ENCODE results near the gene FZD10.

The FZD10 gene

DNA sequence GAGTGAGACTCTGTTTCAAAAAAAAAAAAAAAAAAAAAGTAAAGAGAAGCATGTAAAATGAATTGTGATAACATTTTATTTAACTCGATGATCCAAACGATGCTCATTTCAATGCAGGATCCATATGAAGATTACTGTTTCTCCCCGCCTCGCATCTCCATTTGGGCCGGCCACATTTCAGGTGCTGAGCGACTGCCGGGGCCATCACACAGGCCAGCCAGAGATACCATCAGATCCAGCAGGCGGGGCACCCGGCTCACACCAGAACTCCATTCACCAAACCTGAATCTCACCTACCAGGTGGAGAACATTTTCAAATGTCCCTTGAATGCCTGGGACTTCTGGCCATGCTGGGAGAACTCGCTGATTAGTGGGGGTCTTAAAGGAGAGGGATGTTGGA is 18.0 kb upstream of the FZD10 start:
- FAIRE-seq (no peak), DNase-seq (ENCODE audit: insufficient read length) (no peak)
- TF ChIP-seq POLR2A (IDR thresholded peaks at IDR 0.05; ENCODE audit: low read depth, low read length) (no peak), TAF1 (IDR thresholded peaks at IDR 0.05; ENCODE audit: borderline replicate concordance, low read depth, low read length) (no peak), POLR2AphosphoS5 (IDR thresholded peaks at IDR 0.05; ENCODE audit: low read depth, low read length) (no peak)

DNA sequence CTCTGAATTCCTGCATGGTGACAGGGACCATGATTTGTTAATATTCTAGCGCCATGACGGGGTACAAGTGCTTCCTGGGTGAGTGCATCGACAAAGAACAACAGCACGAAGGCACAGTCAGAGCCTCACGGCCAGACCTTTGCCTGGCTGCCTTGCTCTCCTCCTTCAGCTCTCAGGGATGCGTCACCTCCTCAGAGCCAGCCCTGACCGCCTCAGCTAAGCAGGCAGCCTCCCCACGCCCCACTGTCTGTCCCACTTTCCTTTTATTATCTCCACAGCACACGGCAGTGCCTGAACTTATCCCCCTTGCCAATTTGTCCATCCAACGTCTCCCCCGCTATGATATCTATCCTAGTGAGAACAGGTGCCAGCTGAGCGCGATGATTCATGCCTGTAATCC is 16.5 kb upstream of the FZD10 start:
- no peak for DNase-seq (ENCODE audit: insufficient read length)
- FAIRE-seq: no peak
- TF ChIP-seq POLR2AphosphoS5 (IDR thresholded peaks at IDR 0.05; ENCODE audit: low read depth, low read length) (no peak), TAF1 (IDR thresholded peaks at IDR 0.05; ENCODE audit: borderline replicate concordance, low read depth, low read length) (no peak), POLR2A (IDR thresholded peaks at IDR 0.05; ENCODE audit: low read depth, low read length) (no peak)

DNA sequence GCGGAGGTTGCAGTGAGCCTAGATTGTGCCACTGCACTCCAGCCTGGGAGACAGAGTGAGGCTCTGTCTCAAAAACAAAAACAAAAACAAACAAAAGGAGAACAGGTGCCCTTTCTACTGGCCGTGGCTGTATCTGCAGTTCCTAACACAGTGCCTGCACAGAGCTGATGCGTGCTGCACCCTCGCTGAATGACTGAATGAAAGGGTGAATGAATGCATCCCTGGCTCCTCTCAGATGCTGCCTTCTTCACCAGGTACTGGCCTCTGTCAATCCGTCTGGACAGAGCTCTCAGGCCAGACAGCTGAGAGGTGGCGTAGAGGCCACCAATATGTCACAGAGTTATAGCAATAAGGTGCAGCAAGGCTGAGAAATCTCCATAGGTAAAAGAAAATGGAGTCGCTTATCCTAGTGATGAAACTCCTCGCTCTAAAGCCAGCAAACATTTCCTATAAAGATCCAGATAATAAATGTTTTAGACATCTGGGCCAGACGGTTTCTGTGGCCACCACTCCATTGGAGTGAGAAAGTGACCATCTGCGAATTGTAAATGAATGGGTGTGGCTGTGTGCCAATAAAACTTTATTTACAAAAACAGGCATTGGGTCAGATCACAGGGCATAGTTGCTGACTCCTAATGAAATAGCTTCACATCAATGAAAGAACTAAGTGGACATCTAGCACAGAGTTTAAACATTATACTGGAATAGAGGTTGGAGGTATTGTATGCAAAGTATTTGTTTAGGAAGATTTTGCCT is 15.9 kb upstream of the FZD10 start:
- DNase-seq (ENCODE audit: insufficient read length): no peak
- no peak for FAIRE-seq
- TF ChIP-seq TAF1 (IDR thresholded peaks at IDR 0.05; ENCODE audit: borderline replicate concordance, low read depth, low read length): no peak
- TF ChIP-seq POLR2AphosphoS5 (IDR thresholded peaks at IDR 0.05; ENCODE audit: low read depth, low read length): no peak
- TF ChIP-seq POLR2A (IDR thresholded peaks at IDR 0.05; ENCODE audit: low read depth, low read length): no peak

DNA sequence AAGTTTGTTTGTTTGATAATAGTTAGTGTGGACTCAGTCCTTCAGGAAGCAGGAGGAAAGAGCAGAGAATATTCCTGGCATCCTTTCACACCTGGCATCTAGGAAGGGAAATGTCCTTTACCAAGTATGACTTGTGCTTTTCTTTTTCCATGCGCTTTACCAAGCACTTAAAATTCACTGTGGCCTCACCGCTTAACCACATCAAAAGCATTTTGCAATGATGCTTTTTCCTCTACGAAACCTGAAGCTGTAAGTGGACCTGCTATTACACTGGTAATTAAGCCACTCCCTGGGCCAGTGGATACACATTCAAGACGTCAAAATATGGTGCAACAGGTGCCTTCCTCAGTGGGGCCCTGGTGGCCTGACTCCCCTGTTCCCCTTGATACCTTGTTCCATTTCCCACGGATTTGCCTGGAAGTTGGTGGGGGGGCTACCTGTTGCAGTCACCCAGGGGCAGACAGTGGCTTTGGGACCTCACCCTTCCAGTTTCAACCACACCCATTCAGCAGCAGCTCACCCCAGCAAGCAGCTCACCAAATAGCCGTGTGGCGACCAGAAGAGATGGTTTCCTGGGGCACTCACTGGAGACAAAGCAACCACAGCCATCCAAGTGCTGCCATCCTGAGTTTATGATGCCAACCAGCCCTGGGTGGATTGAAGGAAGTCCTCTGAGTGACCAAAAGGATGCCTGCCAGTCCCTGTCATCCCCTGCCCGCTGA is 14.2 kb upstream of the FZD10 start:
- no peak for FAIRE-seq
- no peak for DNase-seq (ENCODE audit: insufficient read length)

GRCh38 chr12:130151846-130152245 is 10.4 kb upstream of the FZD10 start:
- FAIRE-seq (no peak), DNase-seq (ENCODE audit: insufficient read length) (no peak)
- no peak for TF ChIP-seq POLR2A (IDR thresholded peaks at IDR 0.05; ENCODE audit: low read depth, low read length)
- TF ChIP-seq TAF1 (IDR thresholded peaks at IDR 0.05; ENCODE audit: borderline replicate concordance, low read depth, low read length): no peak
- no peak for TF ChIP-seq POLR2AphosphoS5 (IDR thresholded peaks at IDR 0.05; ENCODE audit: low read depth, low read length)

More for the DNA sequence above, 14.2 kb upstream of the FZD10 start:
- no peak for TF ChIP-seq TAF1 (IDR thresholded peaks at IDR 0.05; ENCODE audit: borderline replicate concordance, low read depth, low read length)
- no peak for TF ChIP-seq POLR2AphosphoS5 (IDR thresholded peaks at IDR 0.05; ENCODE audit: low read depth, low read length)
- no peak for TF ChIP-seq POLR2A (IDR thresholded peaks at IDR 0.05; ENCODE audit: low read depth, low read length)

DNA sequence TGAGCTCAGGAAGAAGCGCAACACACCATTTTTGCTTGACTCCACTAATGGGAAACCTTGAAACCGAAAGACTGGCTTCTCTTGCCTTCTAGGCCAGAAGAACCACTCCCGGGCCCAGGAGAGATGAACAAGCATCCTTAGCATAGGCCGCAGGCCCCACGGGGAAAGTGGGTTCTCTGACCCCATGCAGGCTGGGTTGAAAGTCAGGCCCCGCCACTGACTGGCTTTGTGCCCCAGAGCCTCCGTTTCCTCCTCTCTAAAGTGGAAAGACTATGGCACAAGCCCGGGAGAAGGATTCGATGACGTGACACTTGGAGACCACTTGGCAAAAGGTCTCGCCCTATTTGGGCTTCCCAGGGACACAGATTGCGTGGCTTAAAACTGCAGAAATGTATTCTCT is 9.9 kb upstream of the FZD10 start:
- no peak for TF ChIP-seq POLR2AphosphoS5 (IDR thresholded peaks at IDR 0.05; ENCODE audit: low read depth, low read length)
- no peak for TF ChIP-seq TAF1 (IDR thresholded peaks at IDR 0.05; ENCODE audit: borderline replicate concordance, low read depth, low read length)
- no peak for TF ChIP-seq POLR2A (IDR thresholded peaks at IDR 0.05; ENCODE audit: low read depth, low read length)
- no peak for FAIRE-seq
- no peak for DNase-seq (ENCODE audit: insufficient read length)

DNA sequence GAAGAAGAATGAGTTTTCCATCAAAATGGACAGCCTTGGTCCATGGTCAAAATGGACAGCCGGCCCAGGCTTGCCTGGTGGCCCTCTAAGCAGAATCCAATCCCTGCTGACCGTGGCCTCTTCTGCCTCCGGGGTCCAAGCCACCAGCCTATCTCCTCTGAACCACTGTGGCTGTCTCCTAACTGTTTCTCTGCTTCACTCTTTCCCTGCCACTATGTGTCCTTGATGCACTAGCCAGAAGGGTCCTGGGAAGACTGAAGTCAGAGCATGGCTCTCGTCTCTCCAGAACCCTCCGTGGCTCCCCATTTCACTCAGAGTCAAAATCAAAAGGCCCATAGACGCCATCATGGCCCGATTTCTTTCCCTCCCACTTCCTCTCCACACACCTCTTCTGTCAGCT is 8.5 kb upstream of the FZD10 start:
- no peak for FAIRE-seq
- DNase-seq (ENCODE audit: insufficient read length): no peak

DNA sequence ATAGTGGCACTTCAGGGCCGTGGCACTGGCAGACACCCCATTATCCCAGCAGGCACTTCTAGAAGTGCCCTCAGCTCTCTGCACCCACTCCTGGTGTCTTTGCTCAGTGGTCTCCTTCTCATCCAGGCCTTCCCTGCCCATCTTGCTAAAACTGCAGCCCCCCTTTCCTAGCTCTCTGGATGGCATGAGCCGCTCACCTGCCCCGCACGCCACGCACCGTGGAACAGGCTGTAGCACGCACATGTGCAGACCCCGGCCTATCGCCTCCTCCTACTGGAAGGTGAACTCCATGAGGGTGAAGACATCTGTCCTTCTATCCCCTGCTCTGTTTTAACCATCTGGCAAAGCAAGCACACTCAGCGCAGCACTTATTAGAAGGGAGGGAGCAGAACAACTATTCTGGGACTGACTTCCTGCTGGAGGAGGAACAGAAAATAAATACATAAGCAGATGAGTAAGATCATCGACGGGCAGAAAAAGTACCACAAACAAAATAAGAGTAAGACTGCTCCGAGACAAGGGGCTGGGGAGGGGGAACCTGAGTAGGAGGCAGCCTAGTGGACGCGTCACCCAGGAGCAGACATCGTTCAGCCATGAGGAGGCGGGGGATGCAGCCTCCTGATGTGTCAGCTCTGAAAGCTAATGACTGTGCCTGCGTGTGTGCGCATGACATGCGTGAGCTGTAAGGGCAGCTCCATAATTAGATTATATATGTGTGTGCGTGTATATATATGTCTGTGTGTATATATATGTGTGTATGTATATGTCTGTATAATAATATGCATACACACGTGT is 7.8 kb upstream of the FZD10 start:
- no peak for TF ChIP-seq POLR2AphosphoS5 (IDR thresholded peaks at IDR 0.05; ENCODE audit: low read depth, low read length)
- no peak for TF ChIP-seq TAF1 (IDR thresholded peaks at IDR 0.05; ENCODE audit: borderline replicate concordance, low read depth, low read length)
- no peak for TF ChIP-seq POLR2A (IDR thresholded peaks at IDR 0.05; ENCODE audit: low read depth, low read length)
- no peak for DNase-seq (ENCODE audit: insufficient read length)
- no peak for FAIRE-seq

More for the DNA sequence above, 8.5 kb upstream of the FZD10 start:
- TF ChIP-seq POLR2A (IDR thresholded peaks at IDR 0.05; ENCODE audit: low read depth, low read length): no peak

DNA sequence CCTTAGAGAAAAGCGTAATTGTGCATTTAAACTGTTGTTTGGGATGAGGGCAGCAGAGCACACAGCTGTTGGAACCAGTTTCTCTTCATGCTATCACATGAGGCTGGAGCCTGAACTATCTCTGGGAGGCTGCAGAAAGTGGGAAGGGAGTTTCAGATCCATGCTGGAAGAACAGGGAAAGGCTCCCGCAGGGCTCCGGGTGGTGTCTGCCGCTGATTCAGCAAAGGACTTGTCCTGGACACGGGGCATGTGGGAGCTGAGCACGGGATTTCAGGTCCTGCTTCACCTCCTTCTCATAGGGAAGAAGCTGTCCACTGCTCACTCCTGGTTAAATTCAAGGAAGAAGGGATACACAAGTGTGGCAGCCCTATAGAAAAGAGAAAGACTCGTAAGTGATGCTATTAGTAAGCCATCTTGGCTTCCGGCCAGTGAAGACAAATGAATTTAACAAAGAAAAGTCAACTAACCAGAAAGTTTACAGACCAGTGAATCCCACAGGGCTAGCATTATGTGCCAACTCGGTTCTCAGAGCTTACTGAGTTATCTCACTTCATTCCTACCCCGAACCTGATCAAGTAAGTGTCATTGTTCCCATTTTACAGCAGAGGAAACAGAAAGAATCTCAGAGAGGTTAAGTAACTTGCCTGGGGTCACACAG is 6.7 kb upstream of the FZD10 start:
- no peak for TF ChIP-seq POLR2AphosphoS5 (IDR thresholded peaks at IDR 0.05; ENCODE audit: low read depth, low read length)
- TF ChIP-seq POLR2A (IDR thresholded peaks at IDR 0.05; ENCODE audit: low read depth, low read length): no peak
- no peak for TF ChIP-seq TAF1 (IDR thresholded peaks at IDR 0.05; ENCODE audit: borderline replicate concordance, low read depth, low read length)
- FAIRE-seq (no peak), DNase-seq (ENCODE audit: insufficient read length) (no peak)

DNA sequence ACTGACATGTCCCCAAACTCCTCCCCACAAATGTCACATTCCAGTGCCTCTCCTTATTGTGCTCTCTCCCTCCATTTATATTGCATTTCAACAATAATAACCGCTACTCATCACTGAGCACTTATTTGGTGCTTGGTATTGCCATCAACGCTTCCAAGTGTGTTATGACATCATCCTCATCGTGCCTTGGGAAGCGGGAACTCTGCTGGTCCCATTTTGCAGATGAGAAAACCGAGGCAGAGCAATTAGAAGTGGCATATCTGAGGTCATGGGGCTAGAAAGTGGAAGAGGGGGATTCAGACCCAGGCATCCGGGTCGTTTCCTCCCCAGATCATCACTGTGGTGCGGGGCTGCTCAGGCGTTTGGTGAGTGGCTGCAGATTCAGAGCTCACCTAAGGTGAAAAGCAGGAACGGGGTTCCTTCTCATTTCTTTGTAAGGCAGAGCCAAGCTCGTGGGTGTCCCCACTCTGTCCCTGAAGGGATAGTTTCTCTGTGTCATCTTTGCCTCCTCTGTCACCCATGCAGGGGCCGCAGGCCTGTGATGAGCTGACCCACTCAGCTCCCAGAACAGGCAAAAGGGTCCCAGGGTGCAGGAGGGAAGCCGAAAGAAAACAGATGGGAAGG is 5.5 kb upstream of the FZD10 start:
- no peak for TF ChIP-seq POLR2A (IDR thresholded peaks at IDR 0.05; ENCODE audit: low read depth, low read length)
- no peak for TF ChIP-seq TAF1 (IDR thresholded peaks at IDR 0.05; ENCODE audit: borderline replicate concordance, low read depth, low read length)
- TF ChIP-seq POLR2AphosphoS5 (IDR thresholded peaks at IDR 0.05; ENCODE audit: low read depth, low read length): no peak
- DNase-seq (ENCODE audit: insufficient read length) (no peak), FAIRE-seq (no peak)
